Bronchial epithelial cell (primary cell): ENCODE data around the gene SDHA. TPM values are rescaled to one million over a fixed set of nuclear protein-coding genes. Genes with fewer than 3 reads are reported as not detected.
A peak's percentile ranks its signal among the peaks of the same experiment; 100 is the strongest.
"Not testable (repeated sequence)": the region's sequence is repeated elsewhere in the genome, so short reads cannot be mapped to it uniquely, and the experiment has no call there.

Experiments used
- DNase-seq: peaks from one replicate; pipeline ENCODE4 v3.0.0-alpha.2; 2010; ENCODE audit warnings: low read depth
- FAIRE-seq: peaks from 2 replicates; lab custom pipeline; 2011; peaks lifted over from hg19 to GRCh38; lab: Jason Lieb, UNC
- H3K27me3 ChIP-seq: 2 replicates; pipeline ENCODE4 v1.5.1; 2011; ENCODE audit warnings: low read length; ENCODE audit not compliant: control insufficient read depth, insufficient read depth
- H3K36me3 ChIP-seq: 2 replicates; pipeline ENCODE4 v1.5.1; 2011; ENCODE audit warnings: low read length; ENCODE audit not compliant: control insufficient read depth, insufficient read depth
- H3K4me3 ChIP-seq: 2 replicates; pipeline ENCODE4 v1.5.1; 2011; ENCODE audit warnings: mild to moderate bottlenecking, low read depth, low read length, control low read depth
- CTCF ChIP-seq: IDR thresholded peaks from 2 replicates; pipeline ENCODE4 v1.5.1; 2011; ENCODE audit warnings: mild to moderate bottlenecking, moderate library complexity, low read length, control low read depth, inconsistent platforms; ENCODE audit not compliant: insufficient read depth, severe bottlenecking
- total RNA-seq: library from RNA; depleted of rRNA; stranded (reverse); fragments of >200 nt; gene quantifications from 2 replicates; pipeline ENCODE4 v1.2.1, GENCODE V29; 2014

SDHA gene
- total RNA-seq, 1 donor from 2014 or later: 136 TPM

DNA sequence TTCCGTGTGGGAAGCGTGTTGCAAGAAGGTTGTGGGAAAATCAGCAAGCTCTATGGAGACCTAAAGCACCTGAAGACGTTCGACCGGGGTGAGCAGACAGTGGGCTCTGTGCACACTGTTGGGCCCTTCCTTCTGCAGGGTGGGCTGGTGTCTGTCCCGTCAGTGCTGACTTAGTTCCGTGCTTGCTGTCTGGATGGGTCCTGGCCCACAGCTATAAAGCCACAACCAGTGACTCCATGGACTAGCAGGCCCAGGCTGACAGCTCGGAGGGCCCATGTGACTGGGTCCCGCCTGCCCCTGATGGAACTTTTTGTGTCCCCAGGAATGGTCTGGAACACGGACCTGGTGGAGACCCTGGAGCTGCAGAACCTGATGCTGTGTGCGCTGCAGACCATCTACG lies 32.9 kb downstream of the SDHA start:
- H3K4me3 ChIP-seq, FAIRE-seq, H3K36me3 ChIP-seq, DNase-seq, H3K27me3 ChIP-seq: not testable (repeated sequence)

GRCh38 chr5:251538-251937 lies 33.4 kb downstream of the SDHA start:
- not testable (repeated sequence) for FAIRE-seq, DNase-seq, H3K36me3 ChIP-seq, H3K27me3 ChIP-seq, H3K4me3 ChIP-seq

GRCh38 chr5:251975-252374 lies 33.9 kb downstream of the SDHA start:
- peaks cover 13% of the 10 kb centered on the region for H3K36me3 ChIP-seq
- H3K4me3 ChIP-seq, FAIRE-seq, H3K27me3 ChIP-seq: not testable (repeated sequence)
- peak; percentile 28 for DNase-seq

DNA sequence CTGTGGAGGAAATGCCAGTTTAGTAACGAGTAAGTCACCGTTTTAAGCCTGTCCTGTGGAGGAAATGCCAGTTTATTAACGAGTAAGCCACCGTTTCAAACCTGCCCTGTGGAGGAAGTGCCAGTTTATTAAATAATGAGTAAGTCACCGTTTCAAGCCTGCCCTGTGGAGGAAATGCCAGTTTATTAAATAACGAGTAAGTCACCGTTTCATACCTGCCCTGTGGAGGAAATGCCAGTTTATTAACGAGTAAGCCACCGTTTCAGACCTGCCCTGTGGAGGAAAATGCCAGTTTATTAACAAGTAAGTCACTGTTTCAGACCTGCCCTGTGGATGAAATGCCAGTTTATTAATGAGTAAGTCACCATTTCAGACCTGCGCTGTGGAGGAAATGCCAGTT lies 34.4 kb downstream of the SDHA start:
- no peak for TF ChIP-seq CTCF

GRCh38 chr5:254322-254721 lies 36.2 kb downstream of the SDHA start:
- H3K27me3 ChIP-seq, H3K4me3 ChIP-seq, DNase-seq, FAIRE-seq: not testable (repeated sequence)
- H3K36me3 ChIP-seq: peaks cover 13% of the 10 kb centered on the region

More for the DNA sequence above, 34.4 kb downstream of the SDHA start:
- no peak overlapping the region for H3K4me3 ChIP-seq
- H3K36me3 ChIP-seq: peaks cover 14% of the 10 kb centered on the region
- no peak for FAIRE-seq
- DNase-seq: peak; percentile 64
- H3K27me3 ChIP-seq: no peaks in the 10 kb centered on the region

- peaks cover 13% of the 10 kb centered on the region for H3K36me3 ChIP-seq
- not testable (repeated sequence) for FAIRE-seq, H3K4me3 ChIP-seq, DNase-seq, H3K27me3 ChIP-seq
These were observed 37.0 kb downstream of the SDHA start for GRCh38 chr5:255116-255515.

DNA sequence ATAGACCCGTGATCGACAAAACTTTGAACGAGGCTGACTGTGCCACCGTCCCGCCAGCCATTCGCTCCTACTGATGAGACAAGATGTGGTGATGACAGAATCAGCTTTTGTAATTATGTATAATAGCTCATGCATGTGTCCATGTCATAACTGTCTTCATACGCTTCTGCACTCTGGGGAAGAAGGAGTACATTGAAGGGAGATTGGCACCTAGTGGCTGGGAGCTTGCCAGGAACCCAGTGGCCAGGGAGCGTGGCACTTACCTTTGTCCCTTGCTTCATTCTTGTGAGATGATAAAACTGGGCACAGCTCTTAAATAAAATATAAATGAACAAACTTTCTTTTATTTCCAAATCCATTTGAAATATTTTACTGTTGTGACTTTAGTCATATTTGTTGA lies 38.2 kb downstream of the SDHA start:
- peaks cover 12% of the 10 kb centered on the region for H3K36me3 ChIP-seq
- FAIRE-seq, H3K27me3 ChIP-seq, DNase-seq, H3K4me3 ChIP-seq: not testable (repeated sequence)

DNA sequence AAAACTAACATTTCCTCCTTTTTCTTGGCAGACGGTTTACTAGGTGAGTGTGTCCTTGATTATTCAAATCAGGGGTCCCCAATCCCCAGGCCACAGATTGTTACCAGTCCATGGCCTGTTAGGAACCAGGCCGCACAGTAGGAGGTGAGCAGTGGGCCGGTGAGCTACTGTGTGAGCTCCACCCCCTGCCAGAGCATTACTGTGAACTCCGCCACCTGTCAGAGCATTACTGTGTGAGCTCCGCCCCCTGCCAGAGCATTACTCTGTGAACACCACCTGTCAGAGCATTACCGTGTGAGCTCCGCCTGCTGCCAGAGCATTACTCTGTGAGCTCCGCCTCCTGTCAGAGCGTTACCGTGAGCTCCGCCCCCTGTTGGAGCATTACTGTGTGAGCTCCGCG lies 39.0 kb downstream of the SDHA start:
- H3K36me3 ChIP-seq: peaks cover 12% of the 10 kb centered on the region
- no peak overlapping the region for H3K4me3 ChIP-seq
- no peak for FAIRE-seq
- TF ChIP-seq CTCF: no peak
- no peak for DNase-seq
- H3K27me3 ChIP-seq: no peaks in the 10 kb centered on the region

GRCh38 chr5:263275-263974 lies 45.3 kb downstream of the SDHA start:
- FAIRE-seq, H3K36me3 ChIP-seq, H3K27me3 ChIP-seq, H3K4me3 ChIP-seq: not testable (repeated sequence)
- peak; percentile 47 for DNase-seq
